ENCODE results near the gene NTN1.
"Not testable (repeated sequence)": the region's sequence is repeated elsewhere in the genome, so short reads cannot be mapped to it uniquely, and the experiment has no call there.

The NTN1 gene

GRCh38 chr17:9123594-9124553, 102.6 kb downstream of the NTN1 start:
- DNase-seq, result no peak
- ATAC-seq, result no peak

GRCh38 chr17:9124554-9124935, 103.2 kb downstream of the NTN1 start:
- ATAC-seq (no peak), DNase-seq (no peak)

- no peak for DNase-seq
- no peak for ATAC-seq
Observed at GRCh38 chr17:9125722-9126121, 104.4 kb downstream of the NTN1 start.

- no peak for DNase-seq
- no peak for ATAC-seq
Observed at GRCh38 chr17:9127340-9127739, 106.0 kb downstream of the NTN1 start.

GRCh38 chr17:9131371-9131770, 110.1 kb downstream of the NTN1 start:
- ATAC-seq, result no peak
- no peak for DNase-seq

- DNase-seq (no peak), ATAC-seq (no peak)
Observed at GRCh38 chr17:9132291-9132690, 111.0 kb downstream of the NTN1 start.

- no peak for ATAC-seq
- DNase-seq, result no peak
Observed at GRCh38 chr17:9132944-9133610, 111.8 kb downstream of the NTN1 start.

- DNase-seq (no peak), ATAC-seq (no peak)
Observed at GRCh38 chr17:9138161-9138717, 116.9 kb downstream of the NTN1 start.

- ATAC-seq (no peak), DNase-seq (no peak)
Observed at GRCh38 chr17:9139695-9140094, 118.4 kb downstream of the NTN1 start.

- ATAC-seq, result no peak
Observed at GRCh38 chr17:9140550-9141424, 119.5 kb downstream of the NTN1 start.

GRCh38 chr17:9141425-9141753, 120.1 kb downstream of the NTN1 start:
- ATAC-seq (no peak), DNase-seq (no peak)

More at GRCh38 chr17:9140550-9141424, 119.5 kb downstream of the NTN1 start:
- DNase-seq, result no peak

- ATAC-seq (no peak), DNase-seq (no peak)
Observed at GRCh38 chr17:9142772-9143494, 121.6 kb downstream of the NTN1 start.

GRCh38 chr17:9144502-9145249, 123.4 kb downstream of the NTN1 start:
- DNase-seq (no peak), ATAC-seq (no peak)

GRCh38 chr17:9146064-9146463, 124.8 kb downstream of the NTN1 start:
- ATAC-seq (no peak), DNase-seq (no peak)

- ATAC-seq, result no peak
- no peak for DNase-seq
Observed at GRCh38 chr17:9148905-9149525, 127.7 kb downstream of the NTN1 start.

GRCh38 chr17:9150446-9151090, 129.3 kb downstream of the NTN1 start:
- no peak for DNase-seq
- ATAC-seq, result no peak

- no peak for DNase-seq
- ATAC-seq, result no peak
Observed at GRCh38 chr17:9151091-9151490, 129.8 kb downstream of the NTN1 start.

GRCh38 chr17:9151740-9152139, 130.4 kb downstream of the NTN1 start:
- ATAC-seq, DNase-seq: not testable (repeated sequence)

GRCh38 chr17:9158544-9159452, 137.5 kb downstream of the NTN1 start:
- DNase-seq (no peak), ATAC-seq (no peak)
